ENCODE measurements around the gene ANKRD18A.

The ANKRD18A gene

DNA sequence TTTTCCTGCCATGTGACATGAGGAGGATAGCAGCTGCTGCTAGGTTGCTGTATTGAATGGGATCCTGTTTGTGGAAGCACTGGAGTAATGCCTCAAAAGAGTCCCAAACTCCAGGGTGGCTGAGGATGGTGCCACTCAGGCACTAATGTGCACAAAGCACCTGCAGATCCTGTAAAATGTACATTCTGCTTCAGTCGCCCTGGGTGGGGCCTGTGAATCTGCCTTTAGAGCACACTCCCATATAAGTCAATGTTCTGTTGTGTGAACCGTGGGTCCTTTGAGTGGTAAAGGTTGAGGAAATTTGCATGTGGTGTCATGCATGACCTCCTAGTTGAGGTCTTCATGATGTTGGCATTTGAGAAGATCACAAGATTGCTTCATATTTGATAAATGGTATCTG is 31.6 kb upstream of the ANKRD18A start:
- TF ChIP-seq, protein P1, sequence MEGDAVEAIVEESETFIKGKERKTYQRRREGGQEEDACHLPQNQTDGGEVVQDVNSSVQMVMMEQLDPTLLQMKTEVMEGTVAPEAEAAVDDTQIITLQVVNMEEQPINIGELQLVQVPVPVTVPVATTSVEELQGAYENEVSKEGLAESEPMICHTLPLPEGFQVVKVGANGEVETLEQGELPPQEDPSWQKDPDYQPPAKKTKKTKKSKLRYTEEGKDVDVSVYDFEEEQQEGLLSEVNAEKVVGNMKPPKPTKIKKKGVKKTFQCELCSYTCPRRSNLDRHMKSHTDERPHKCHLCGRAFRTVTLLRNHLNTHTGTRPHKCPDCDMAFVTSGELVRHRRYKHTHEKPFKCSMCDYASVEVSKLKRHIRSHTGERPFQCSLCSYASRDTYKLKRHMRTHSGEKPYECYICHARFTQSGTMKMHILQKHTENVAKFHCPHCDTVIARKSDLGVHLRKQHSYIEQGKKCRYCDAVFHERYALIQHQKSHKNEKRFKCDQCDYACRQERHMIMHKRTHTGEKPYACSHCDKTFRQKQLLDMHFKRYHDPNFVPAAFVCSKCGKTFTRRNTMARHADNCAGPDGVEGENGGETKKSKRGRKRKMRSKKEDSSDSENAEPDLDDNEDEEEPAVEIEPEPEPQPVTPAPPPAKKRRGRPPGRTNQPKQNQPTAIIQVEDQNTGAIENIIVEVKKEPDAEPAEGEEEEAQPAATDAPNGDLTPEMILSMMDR (IDR thresholded peaks at IDR 0.05; ENCODE audit: control extremely low read depth, extremely low read depth, low read depth, missing control alignments): no peak
- ChIA-PET POLR2A (no interaction called here), CTCF (no interaction called here)
- no peak for DNase-seq (ENCODE audit: extremely low spot score)

DNA sequence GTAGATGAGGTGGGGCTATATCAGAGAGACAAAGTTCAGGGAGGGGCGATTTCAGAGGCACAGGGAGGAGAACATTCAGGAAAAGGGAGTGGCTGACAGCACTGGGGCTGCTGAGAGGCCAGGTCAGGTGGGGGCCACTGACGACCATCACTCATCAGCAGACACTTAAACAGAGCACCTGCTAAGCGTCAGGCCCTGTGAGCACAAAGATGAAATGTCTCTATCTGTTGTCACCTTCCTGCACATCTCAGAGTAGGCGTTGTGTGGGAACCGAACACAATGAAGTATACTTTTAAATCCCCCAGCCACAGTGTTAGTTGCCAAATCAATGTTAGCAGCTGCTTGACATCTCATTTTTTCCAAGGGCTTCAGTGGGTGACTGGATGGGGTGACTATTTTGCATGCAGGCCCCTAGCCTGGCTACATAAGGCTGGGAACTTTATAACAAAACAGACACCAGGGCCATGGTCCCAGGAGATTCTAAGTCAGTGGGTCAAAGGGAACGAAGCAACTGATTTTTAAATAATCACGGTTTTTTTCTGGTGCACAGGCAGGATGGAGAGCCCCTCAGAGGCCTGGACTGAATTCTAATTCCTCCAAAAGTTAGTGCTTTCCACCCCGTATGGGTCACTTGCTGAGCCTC is 31.1 kb upstream of the ANKRD18A start:
- TF ChIP-seq, protein P1 (IDR thresholded peaks at IDR 0.05; ENCODE audit: control extremely low read depth, extremely low read depth, low read depth, missing control alignments): no peak
- POLR2A ChIA-PET: no interaction called here
- CTCF ChIA-PET: no interaction called here
- DNase-seq (ENCODE audit: extremely low spot score): peak; percentile 45

DNA sequence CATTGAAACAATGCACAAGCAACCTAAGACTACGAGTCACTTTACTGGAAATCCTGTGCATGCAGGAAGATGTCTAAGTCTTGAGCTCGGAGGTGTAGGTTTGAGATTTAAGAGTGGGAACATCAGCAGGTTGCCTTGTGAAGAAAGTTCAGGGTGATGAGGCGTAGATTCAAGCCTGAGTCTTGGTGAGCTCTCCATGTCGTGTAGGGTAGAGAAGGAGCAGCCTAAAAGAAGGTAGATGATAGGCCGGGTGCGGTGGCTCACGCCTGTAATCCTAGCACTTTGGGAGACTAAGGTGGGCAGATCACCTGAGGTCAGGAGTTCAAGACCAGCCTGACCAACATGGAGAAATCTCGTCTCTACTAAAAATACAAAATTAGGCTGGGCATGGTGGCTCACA is 30.2 kb upstream of the ANKRD18A start:
- POLR2A ChIA-PET: no interaction called here
- TF ChIP-seq, protein P1 (IDR thresholded peaks at IDR 0.05; ENCODE audit: control extremely low read depth, extremely low read depth, low read depth, missing control alignments): no peak
- CTCF ChIA-PET: interaction anchor here (1.0 to 1.6 kb wide), 5 partner anchors 8 to 22 kb away, joined by 3 to 4 read pairs (median 3); no protein-coding TSS in a partner anchor
- no peak for DNase-seq (ENCODE audit: extremely low spot score)

DNA sequence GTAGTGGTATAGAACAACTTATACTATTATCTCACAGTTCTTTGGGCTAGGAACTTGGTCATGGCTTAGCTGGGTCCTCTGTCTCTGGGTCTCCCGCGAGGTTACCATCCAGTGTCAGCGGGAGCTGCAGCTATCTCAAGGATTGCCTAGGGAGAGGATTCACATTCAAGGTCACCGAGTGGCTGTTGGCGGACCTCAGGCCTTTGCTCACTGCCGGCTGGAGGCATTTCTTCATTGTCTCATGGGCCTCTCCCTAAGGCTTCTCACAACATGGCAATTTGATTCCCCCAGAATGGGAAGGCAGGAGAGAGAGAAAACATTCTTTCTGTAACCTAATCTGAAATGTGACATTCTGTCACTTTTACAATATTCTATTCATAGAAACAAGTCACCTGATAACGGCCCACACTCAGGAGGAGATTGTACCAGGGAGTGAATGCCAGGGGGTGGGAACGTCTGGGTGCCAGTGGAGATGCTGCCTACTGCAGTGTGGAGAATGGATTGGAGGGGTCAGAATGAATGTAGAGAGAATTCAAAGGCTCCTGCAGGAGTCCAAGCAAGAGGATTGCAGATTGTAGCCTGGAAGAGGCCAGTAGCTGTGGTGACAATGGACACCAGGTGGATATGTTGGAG is 29.5 kb upstream of the ANKRD18A start:
- CTCF ChIA-PET: interaction anchor here (1.0 to 1.6 kb wide), 5 partner anchors 8 to 23 kb away, joined by 3 to 4 read pairs (median 3); no protein-coding TSS in a partner anchor
- DNase-seq (ENCODE audit: extremely low spot score): no peak
- POLR2A ChIA-PET: no interaction called here
- TF ChIP-seq, protein P1 (IDR thresholded peaks at IDR 0.05; ENCODE audit: control extremely low read depth, extremely low read depth, low read depth, missing control alignments): no peak

DNA sequence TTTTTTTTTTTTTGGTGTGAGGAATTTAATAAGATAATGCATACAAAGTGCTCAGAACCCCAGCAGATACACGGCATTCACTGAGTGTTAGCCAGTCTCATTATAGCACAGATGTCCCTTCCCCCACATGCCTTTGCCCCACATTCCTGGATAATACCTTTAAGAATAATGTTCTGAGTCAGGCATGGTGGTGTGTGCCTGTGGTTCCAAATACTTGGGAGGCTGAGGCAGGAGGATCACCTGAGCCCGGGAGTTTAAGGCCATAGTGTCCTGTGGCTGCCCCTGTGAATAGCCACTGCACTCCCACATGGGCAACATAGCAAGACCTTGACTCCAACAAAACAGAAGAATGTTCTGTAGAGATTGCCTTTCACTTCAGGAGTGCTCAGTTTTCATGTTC is 24.2 kb upstream of the ANKRD18A start:
- TF ChIP-seq, protein P1 (IDR thresholded peaks at IDR 0.05; ENCODE audit: control extremely low read depth, extremely low read depth, low read depth, missing control alignments): no peak
- DNase-seq (ENCODE audit: extremely low spot score): no peak
- POLR2A ChIA-PET: no interaction called here
- CTCF ChIA-PET: interaction anchor here (4.7 to 6.2 kb wide), 2 partner anchors 29 to 65 kb away, joined by 38 to 47 read pairs; no protein-coding TSS in a partner anchor

DNA sequence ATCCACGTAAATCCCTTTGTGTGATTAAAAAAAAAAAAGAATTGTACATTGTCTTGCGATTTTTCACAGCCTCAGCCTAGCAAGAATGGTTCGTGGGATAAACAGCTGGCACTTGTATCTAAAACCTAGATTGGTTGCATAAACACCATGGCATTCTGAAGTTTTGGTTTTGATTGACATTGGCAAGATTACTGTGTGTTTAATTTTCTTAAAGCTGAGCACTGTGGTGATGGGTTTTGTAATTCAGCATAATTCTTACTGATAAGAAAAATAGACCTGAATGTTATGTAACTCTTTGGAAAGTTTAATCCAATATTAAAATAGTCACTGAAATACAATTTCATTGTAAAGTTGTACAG is 23.4 kb upstream of the ANKRD18A start:
- DNase-seq (ENCODE audit: extremely low spot score): no peak
- POLR2A ChIA-PET: no interaction called here
- CTCF ChIA-PET: interaction anchor here (2.0 to 6.2 kb wide), 4 partner anchors 22 to 65 kb away, joined by 8 to 47 read pairs (median 28); no protein-coding TSS in a partner anchor
- TF ChIP-seq, protein P1 (IDR thresholded peaks at IDR 0.05; ENCODE audit: control extremely low read depth, extremely low read depth, low read depth, missing control alignments): no peak

All from GM10248 (cell line).